GM18909 (cell line): ENCODE results near the gene PIGV.
A peak's percentile ranks its signal among the peaks of the same experiment; 100 is the strongest.
"Not testable (repeated sequence)": the region's sequence is repeated elsewhere in the genome, so short reads cannot be mapped to it uniquely, and the experiment has no call there.

Source experiments
- ATAC-seq: cut with Tn5 transposase; IDR thresholded peaks from one replicate; pipeline ENCODE4 v1.9.1; 2021; ENCODE audit warnings: mild to moderate bottlenecking; ENCODE audit not compliant: unreplicated experiment, poor library complexity

PIGV gene

GRCh38 chr1:26829184-26829911, 41.6 kb downstream of the PIGV start:
- no peak for ATAC-seq

DNA sequence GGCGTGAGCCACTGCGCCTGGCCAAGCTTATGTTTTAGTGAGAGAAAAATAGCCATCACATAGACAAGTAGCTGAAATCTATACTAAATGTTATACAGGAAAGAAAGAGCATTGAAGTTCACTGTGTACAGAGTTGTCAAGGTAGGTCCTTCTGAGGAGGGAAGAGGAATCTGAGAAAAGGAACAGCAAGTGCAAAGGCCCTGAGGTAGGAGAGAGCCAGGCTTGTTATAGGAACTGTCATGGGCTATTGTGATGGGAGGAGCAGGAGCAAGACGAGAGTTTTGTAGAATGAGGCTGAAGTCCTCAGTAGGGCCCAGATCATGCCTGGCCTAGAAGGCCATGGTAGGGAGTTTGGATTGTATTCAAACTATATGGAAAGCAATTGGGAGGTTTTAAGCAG, 43.3 kb downstream of the PIGV start:
- ATAC-seq = no peak

- ATAC-seq = no peak
These were observed 43.9 kb downstream of the PIGV start for GRCh38 chr1:26831546-26832248.

GRCh38 chr1:26832249-26832960, 44.7 kb downstream of the PIGV start:
- ATAC-seq = no peak

- ATAC-seq = peak; percentile 90
These were observed 46.0 kb downstream of the PIGV start for GRCh38 chr1:26833432-26834405.

GRCh38 chr1:26837665-26838064, 49.9 kb downstream of the PIGV start:
- not testable (repeated sequence) for ATAC-seq

DNA sequence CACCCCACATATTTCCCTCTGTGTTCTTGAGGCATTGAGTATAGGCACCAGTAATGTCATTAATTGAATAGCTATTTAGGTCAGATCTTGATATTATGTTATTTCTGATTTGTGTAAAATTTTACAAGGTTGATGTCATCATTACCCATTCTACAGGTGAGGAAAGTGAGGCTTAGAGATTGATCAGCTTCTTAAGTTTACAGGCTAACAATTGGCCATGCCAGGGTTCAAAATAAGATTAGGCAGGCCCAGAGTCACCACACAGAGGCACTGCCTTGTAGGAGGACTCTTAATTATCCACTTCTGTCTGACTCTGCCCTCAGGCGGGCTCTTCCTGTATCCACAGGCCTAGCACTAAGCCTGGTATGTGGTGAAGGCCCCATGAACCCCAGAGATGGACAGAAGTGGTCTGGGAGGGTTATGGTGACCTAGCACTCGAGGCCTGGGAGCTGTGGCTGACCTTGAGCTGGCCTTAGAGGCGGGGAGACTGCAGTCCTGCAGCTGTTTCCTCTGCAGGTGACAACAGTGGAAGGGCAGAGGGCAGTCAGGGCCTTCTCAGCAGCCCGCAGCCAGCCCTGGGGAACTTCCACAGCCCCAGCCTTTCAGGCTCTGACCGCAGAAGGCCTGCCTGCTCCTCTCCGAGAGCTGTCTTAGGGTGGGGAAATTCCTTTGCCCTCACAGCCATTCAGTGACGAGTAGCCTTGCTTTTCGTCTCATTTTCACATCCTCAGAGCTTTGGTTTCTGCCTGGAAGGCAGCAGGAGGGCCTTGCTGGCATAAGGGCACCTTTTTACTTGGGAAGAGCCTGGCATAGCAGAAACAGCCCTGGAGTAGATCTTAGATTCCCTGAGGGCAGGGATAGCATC, 51.0 kb downstream of the PIGV start:
- ATAC-seq = peak; percentile 83

- ATAC-seq = peak; percentile 1
These were observed 51.6 kb downstream of the PIGV start for GRCh38 chr1:26839339-26839722.

DNA sequence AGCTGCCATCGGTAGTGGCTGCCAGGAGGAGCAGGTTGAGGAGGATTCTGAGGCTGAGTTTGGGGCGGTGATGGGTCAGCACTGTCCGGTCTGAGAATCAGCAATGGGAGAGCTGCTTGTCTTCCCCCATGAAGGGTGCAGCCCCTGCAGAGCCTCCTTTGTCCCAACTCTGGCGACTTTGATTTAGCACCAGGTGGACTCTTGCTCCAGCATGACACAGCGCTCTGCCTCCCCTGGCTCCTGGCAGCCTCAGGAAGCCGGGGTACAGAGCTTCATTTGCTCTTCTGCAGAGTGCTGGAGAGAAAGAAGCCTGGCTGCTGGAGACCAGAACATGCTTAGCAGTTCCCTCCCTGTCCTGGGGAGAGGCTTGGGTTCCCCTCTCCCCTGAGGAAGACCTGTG, 52.0 kb downstream of the PIGV start:
- ATAC-seq = no peak

GRCh38 chr1:26844424-26845196, 56.9 kb downstream of the PIGV start:
- ATAC-seq = no peak

GRCh38 chr1:26847826-26848225, 60.1 kb downstream of the PIGV start:
- ATAC-seq = not testable (repeated sequence)
